Measurements from ENCODE around the gene MFNG. TPM values are rescaled to one million over a fixed set of nuclear protein-coding genes. Genes with fewer than 3 reads are reported as not detected.

MFNG gene
- total RNA-seq, 1 donor from 2014 or later: 0.54 TPM

- H3K4me3 ChIP-seq (ENCODE audit: low read depth, low read length): no peak overlapping the region
- no peak for TF ChIP-seq CTCF (IDR thresholded peaks at IDR 0.05; ENCODE audit: insufficient read depth, low read length, poor library complexity, severe bottlenecking)
- no peaks in the 10 kb centered on the region for H3K27me3 ChIP-seq (ENCODE audit: control insufficient read depth, insufficient read depth, low read length)
- DNase-seq (ENCODE audit: low read depth): no peak
- peaks cover 3% of the 10 kb centered on the region for H3K36me3 ChIP-seq (ENCODE audit: control insufficient read depth, insufficient read depth, low read length)
Measured at GRCh38 chr22:37499027-37499707, 13.0 kb upstream of the MFNG start.

- peak; percentile 43 for TF ChIP-seq CTCF (IDR thresholded peaks at IDR 0.05; ENCODE audit: insufficient read depth, low read length, poor library complexity, severe bottlenecking)
- no peak overlapping the region for H3K4me3 ChIP-seq (ENCODE audit: low read depth, low read length)
- no peak for DNase-seq (ENCODE audit: low read depth)
- no peaks in the 10 kb centered on the region for H3K27me3 ChIP-seq (ENCODE audit: control insufficient read depth, insufficient read depth, low read length)
- peaks cover 3% of the 10 kb centered on the region for H3K36me3 ChIP-seq (ENCODE audit: control insufficient read depth, insufficient read depth, low read length)
Measured at GRCh38 chr22:37498289-37498909, 12.2 kb upstream of the MFNG start.

- H3K36me3 ChIP-seq (ENCODE audit: control insufficient read depth, insufficient read depth, low read length): peaks cover 3% of the 10 kb centered on the region
- no peak for TF ChIP-seq CTCF (IDR thresholded peaks at IDR 0.05; ENCODE audit: insufficient read depth, low read length, poor library complexity, severe bottlenecking)
- no peaks in the 10 kb centered on the region for H3K27me3 ChIP-seq (ENCODE audit: control insufficient read depth, insufficient read depth, low read length)
- no peak overlapping the region for H3K4me3 ChIP-seq (ENCODE audit: low read depth, low read length)
- peak; percentile 92 for DNase-seq (ENCODE audit: low read depth)
Measured at GRCh38 chr22:37497062-37497599, 10.9 kb upstream of the MFNG start.

- Histone ChIP-seq H3K27me3 (ENCODE audit: control insufficient read depth, insufficient read depth, low read length) (no peaks in the 10 kb centered on the region), H3K4me3 (ENCODE audit: low read depth, low read length) (no peak overlapping the region), H3K36me3 (ENCODE audit: control insufficient read depth, insufficient read depth, low read length) (peaks cover 3% of the 10 kb centered on the region)
- TF ChIP-seq CTCF (IDR thresholded peaks at IDR 0.05; ENCODE audit: insufficient read depth, low read length, poor library complexity, severe bottlenecking): no peak
- DNase-seq (ENCODE audit: low read depth): no peak
Measured at GRCh38 chr22:37496651-37497050, 10.5 kb upstream of the MFNG start.

GRCh38 chr22:37493979-37494378 is 7.8 kb upstream of the MFNG start:
- no peak for TF ChIP-seq CTCF (IDR thresholded peaks at IDR 0.05; ENCODE audit: insufficient read depth, low read length, poor library complexity, severe bottlenecking)
- no peak for DNase-seq (ENCODE audit: low read depth)

More at GRCh38 chr22:37493979-37494378, 7.8 kb upstream of the MFNG start:
- H3K36me3 ChIP-seq (ENCODE audit: control insufficient read depth, insufficient read depth, low read length): peaks cover 4% of the 10 kb centered on the region
- no peak overlapping the region for H3K4me3 ChIP-seq (ENCODE audit: low read depth, low read length)
- H3K27me3 ChIP-seq (ENCODE audit: control insufficient read depth, insufficient read depth, low read length): no peaks in the 10 kb centered on the region

Data from kidney epithelial cell (primary cell).